Spleen (tissue), 11 donors: ENCODE results near the gene SHF. TPM values are rescaled to one million over a fixed set of nuclear protein-coding genes. Genes with fewer than 3 reads are reported as not detected.
A peak's percentile ranks its signal among the peaks of the same experiment; 100 is the strongest.

Experiments
- DNase-seq: peaks from one replicate; pipeline ENCODE4 v3.0.0-alpha.2; 2020
- H3K27ac ChIP-seq, 8 donors: fragments of 200-600 bp; sonication (generic) in 7 of 8; 1 replicate in 4 of 8; 2 replicates in 4 of 8; pipeline versions ENCODE4 v1.5.0 to v1.8.0; 2016 to 2021; ENCODE audit warnings: inconsistent platforms in 4 of 8, mild to moderate bottlenecking in 4 of 8, moderate library complexity in 1 of 8
- H3K27me3 ChIP-seq, 7 donors: fragments of 200-600 bp; sonication (generic) in 6 of 7; replicated peaks in 1 of 7; 1 replicate in 4 of 7; 2 replicates in 3 of 7; pipeline versions ENCODE4 v1.5.0 to v1.8.0; 2016 to 2021; ENCODE audit warnings: inconsistent platforms in 3 of 7, mild to moderate bottlenecking in 1 of 7
- H3K36me3 ChIP-seq, 6 donors: fragments of 200-600 bp; sonication (generic) in 5 of 6; 1 replicate in 4 of 6; 2 replicates in 2 of 6; pipeline versions ENCODE4 v1.5.0 to v1.8.0; 2016 to 2021; ENCODE audit warnings: inconsistent platforms in 2 of 6
- H3K4me1 ChIP-seq, 6 donors: fragments of 200-600 bp; sonication (generic) in 5 of 6; 1 replicate in 3 of 6; 2 replicates in 3 of 6; pipeline versions ENCODE4 v1.5.0 to v1.8.0; 2016 to 2021; ENCODE audit warnings: inconsistent platforms in 3 of 6
- H3K4me3 ChIP-seq, 8 donors: fragments of 200-600 bp; sonication (generic) in 7 of 8; 1 replicate in 4 of 8; 2 replicates in 4 of 8; pipeline versions ENCODE4 v1.5.0 to v1.8.0; 2016 to 2021; ENCODE audit warnings: inconsistent platforms in 4 of 8, mild to moderate bottlenecking in 4 of 8, moderate library complexity in 2 of 8
- H3K9me3 ChIP-seq, 8 donors: fragments of 200-600 bp; sonication (generic) in 7 of 8; 1 replicate in 4 of 8; 2 replicates in 4 of 8; pipeline versions ENCODE4 v1.5.0 to v1.8.0; 2016 to 2021; ENCODE audit warnings: inconsistent platforms in 4 of 8
- POLR2A ChIP-seq, 3 donors: fragments of 450-650 bp; IDR thresholded peaks; one replicate each; pipeline ENCODE4 v1.5.1; 2017; ENCODE audit warnings: antibody characterized with exemption in 3 of 3, mild to moderate bottlenecking in 1 of 3
- POLR2AphosphoS5 ChIP-seq, 3 donors: sonication (generic); formaldehyde crosslinking; IDR thresholded peaks; one replicate each; pipeline ENCODE4 v1.5.1; 2017; ENCODE audit warnings: antibody characterized with exemption in 3 of 3
- WGBS, 5 donors: extraction: QIAGEN DNeasy Blood & Tissue Kit in 3 of 5; methylation state at CpG; one replicate each; pipeline versions ENCODE4 v1.1.5 to v1.1.7; 2013 to 2018; 5-methylcytosine and 5-hydroxymethylcytosine counted together
- intact Hi-C: fragments of 100-400 bp; cut with DNase I; formaldehyde crosslinking; loops from one replicate; pipeline ENCODE4 v1.15.0; 2023; ENCODE audit warnings: low total_unique reads
- polyA plus RNA-seq, 3 donors: library from polyadenylated mRNA; stranded (reverse); fragments of 200-250 nt; gene quantifications; one replicate each; pipeline ENCODE4 v1.2.1, GENCODE V29; 2013
- total RNA-seq, 7 donors: library from RNA; depleted of rRNA in 3 of 7; stranded (reverse); fragments of >200 nt in 3 of 7; fragmentation: NEBNext Ultra II Directional in 4 of 7; extraction: Animal tissue kit (Norgen Biotek cat#: 25700) in 4 of 7; gene quantifications; one replicate each; pipeline versions ENCODE4 v1.1.0 to v1.2.1, GENCODE V29; 2016 to 2021
- TF ChIP-seq, protein P1 (sequence below), 11 experiments: fragments of 200-600 bp in 7 of 11; fragments of 450-650 bp in 4 of 11; sonication (generic) in 4 of 11; IDR thresholded peaks in 8 of 11; conservative IDR thresholded peaks in 3 of 11; 1 replicate in 7 of 11; 2 replicates in 4 of 11; pipeline versions ENCODE4 v1.4.0 to v1.8.0; 2016 to 2021; ENCODE audit warnings: antibody characterized with exemption in 11 of 11, inconsistent platforms in 4 of 11, mild to moderate bottlenecking in 1 of 11
- donor health status: healthy with polysubstance abuse.
- donor health status: DM: no; HTN: no; CAD: no; lungs with moderate emphysema.
- donor health status: DM: no; HTN: no; CAD: no.
- donor health status: Bipolar disorder and iron deficiency.
- donor health status: healthy.
- donor health status: DM: no; HTN: no; CAD: no.
- donor health status: DM: yes; HTN: yes; CAD: no.

Gene SHF
- total and polyA plus RNA-seq, 10 donors = 1.9 to 8.8 (median 5.7) TPM

DNA sequence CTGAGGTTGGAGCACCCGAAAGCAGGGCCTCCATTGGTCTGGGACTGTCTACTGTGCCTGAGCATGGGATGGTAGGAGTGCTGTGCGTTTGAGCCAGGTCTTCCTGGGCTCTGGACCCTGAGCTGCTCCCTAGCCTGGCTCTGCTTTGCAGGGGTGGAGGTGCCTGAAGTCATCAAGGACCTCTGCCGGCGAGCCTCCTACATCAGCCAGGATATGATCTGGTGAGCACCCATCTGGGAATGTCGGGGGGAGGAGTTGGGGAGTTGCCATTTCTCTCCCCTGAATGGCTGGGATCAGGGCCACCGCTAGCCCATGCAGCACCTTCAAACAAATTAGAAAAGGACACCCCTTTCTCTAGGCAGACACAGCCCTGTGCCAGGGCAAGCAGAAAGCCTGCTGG lies 37.3 kb downstream of the SHF start:
- H3K27ac ChIP-seq = no peak overlapping the region
- no peaks in the 10 kb centered on the region for H3K4me1 ChIP-seq
- TF ChIP-seq, protein P1, sequence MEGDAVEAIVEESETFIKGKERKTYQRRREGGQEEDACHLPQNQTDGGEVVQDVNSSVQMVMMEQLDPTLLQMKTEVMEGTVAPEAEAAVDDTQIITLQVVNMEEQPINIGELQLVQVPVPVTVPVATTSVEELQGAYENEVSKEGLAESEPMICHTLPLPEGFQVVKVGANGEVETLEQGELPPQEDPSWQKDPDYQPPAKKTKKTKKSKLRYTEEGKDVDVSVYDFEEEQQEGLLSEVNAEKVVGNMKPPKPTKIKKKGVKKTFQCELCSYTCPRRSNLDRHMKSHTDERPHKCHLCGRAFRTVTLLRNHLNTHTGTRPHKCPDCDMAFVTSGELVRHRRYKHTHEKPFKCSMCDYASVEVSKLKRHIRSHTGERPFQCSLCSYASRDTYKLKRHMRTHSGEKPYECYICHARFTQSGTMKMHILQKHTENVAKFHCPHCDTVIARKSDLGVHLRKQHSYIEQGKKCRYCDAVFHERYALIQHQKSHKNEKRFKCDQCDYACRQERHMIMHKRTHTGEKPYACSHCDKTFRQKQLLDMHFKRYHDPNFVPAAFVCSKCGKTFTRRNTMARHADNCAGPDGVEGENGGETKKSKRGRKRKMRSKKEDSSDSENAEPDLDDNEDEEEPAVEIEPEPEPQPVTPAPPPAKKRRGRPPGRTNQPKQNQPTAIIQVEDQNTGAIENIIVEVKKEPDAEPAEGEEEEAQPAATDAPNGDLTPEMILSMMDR (IDR thresholded peaks at IDR 0.05 in 8 of 11, conservative IDR thresholded peaks at IDR 0.05 in 3 of 11) = no peak
- TF ChIP-seq POLR2AphosphoS5 (IDR thresholded peaks at IDR 0.05) (no peak), POLR2A (IDR thresholded peaks at IDR 0.05) (no peak)
- intact Hi-C loops = no loop called here
- DNase-seq = no peak
- H3K27me3 ChIP-seq = no peaks in the 10 kb centered on the region
- H3K4me3 ChIP-seq = no peak overlapping the region
- peaks cover 0 to 23% (median 4%) of the 10 kb centered on the region in 6 donors for H3K36me3 ChIP-seq
- H3K9me3 ChIP-seq = no peaks in the 10 kb centered on the region
- WGBS, 5 donors = 81 to 91% (median 84%) methylated on average over 5 to 6 of the region's 6 CpGs

DNA sequence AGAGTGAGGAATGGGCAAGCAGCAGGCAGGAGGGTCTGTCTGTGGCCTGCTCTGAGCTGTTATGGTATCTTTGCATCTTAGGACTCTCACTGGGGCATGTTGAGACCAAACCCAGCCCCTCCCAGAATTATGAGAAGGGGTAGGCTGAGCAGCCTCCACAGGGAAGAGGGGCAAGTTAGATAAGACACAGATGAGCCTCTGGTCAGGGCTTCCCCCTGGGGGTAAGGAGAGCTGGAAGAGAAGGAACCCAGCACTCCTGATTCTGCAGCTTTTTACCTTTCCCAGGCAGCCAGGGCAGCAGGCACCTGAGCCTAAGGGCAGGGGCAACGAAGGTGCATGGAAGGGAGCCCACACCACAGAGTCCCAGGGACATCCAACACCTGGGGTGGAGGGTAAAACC lies 38.7 kb downstream of the SHF start:
- Histone ChIP-seq H3K27ac (no peak overlapping the region), H3K4me3 (no peak overlapping the region), H3K4me1 (no peaks in the 10 kb centered on the region), H3K9me3 (no peaks in the 10 kb centered on the region), H3K27me3 (no peaks in the 10 kb centered on the region), H3K36me3 (peaks cover 0 to 23% (median 4%) of the 10 kb centered on the region in 6 donors)
- intact Hi-C loops = no loop called here
- 82 to 100% (median 92%) methylated on average over 1 of the region's 1 CpG for WGBS, 5 donors
- DNase-seq = no peak
- no peak for TF ChIP-seq POLR2A (IDR thresholded peaks at IDR 0.05)
- no peak for TF ChIP-seq POLR2AphosphoS5 (IDR thresholded peaks at IDR 0.05)
- TF ChIP-seq, protein P1 (IDR thresholded peaks at IDR 0.05 in 8 of 11, conservative IDR thresholded peaks at IDR 0.05 in 3 of 11) = no peak

DNA sequence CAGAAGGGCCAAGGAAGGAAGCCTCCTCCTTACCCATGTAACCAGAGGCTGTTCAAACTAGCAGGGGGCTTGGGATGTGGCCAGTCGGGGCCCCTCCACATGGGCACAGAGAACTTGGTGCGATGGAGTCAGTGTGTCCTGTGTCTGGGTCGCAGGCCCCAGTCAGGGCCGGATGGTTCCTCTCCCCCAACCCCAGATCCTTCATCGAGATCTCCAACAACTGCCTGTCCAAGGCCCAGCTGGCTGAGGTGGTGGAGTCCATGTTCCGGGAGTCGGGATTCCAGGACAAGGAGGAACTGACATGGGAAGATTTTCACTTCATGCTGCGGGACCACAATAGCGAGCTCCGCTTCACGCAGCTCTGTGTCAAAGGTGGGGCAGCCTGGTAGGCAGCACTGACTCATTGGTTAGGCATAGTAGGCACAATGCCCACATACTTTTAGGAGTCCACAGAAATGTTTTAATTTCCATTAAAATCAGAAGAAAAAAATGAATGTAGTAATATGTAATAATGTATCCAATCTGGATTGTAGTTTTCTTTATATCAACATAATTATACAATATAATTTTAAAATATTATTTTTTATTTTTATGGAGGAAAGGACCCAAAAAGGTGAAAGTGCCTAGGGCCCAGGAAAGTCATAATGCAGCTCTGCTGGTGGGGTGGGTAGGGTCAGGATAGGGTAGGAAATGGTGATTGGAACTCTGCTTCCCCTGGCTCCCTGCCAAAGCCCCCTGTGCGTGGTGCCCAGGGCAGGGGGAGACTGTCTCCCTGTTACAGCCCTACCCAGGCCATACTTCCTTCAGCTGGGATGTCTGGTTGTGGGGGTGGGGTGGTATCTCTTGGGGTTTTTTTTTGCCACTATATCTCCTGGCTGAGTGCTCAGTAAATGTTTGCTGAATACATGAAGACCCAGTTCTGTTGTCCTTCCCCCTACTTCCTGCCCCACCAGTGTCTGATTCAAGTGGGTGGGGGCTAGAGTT lies 39.4 kb downstream of the SHF start:
- H3K4me3 ChIP-seq = no peak overlapping the region
- WGBS, 5 donors = 84 to 89% (median 87%) methylated on average over 10 to 12 of the region's 12 CpGs
- H3K4me1 ChIP-seq = no peaks in the 10 kb centered on the region
- intact Hi-C loops = no loop called here
- TF ChIP-seq, protein P1 (IDR thresholded peaks at IDR 0.05 in 8 of 11, conservative IDR thresholded peaks at IDR 0.05 in 3 of 11) = no peak
- TF ChIP-seq POLR2A (IDR thresholded peaks at IDR 0.05) (no peak), POLR2AphosphoS5 (IDR thresholded peaks at IDR 0.05) (no peak)
- H3K27ac ChIP-seq = no peak overlapping the region
- H3K9me3 ChIP-seq = no peaks in the 10 kb centered on the region
- peak; percentile 33 for DNase-seq
- peaks cover 0 to under 1% (median 0%) of the 10 kb centered on the region in 7 donors for H3K27me3 ChIP-seq
- peaks cover 0 to 23% (median 4%) of the 10 kb centered on the region in 6 donors for H3K36me3 ChIP-seq

DNA sequence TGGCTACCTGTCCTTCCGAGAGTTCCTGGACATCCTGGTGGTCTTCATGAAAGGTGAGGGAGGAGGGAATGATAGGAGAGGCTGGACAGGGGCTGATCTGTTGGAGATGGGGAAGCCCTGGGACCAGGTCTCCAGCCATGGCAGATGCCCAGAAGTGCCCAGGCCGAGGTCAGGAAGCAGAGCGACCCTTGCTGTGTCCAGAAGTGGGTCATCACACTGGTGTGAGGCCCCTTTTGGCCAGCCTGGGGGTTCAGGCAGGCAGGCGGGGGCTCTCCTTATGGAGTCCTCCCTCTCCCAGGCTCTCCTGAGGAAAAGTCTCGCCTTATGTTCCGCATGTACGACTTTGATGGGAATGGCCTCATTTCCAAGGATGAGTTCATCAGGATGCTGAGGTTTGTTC lies 40.2 kb downstream of the SHF start:
- Histone ChIP-seq H3K27me3 (peaks cover 0 to 6% (median 0%) of the 10 kb centered on the region in 7 donors), H3K27ac (no peak overlapping the region), H3K36me3 (peaks cover 0 to 20% (median 4%) of the 10 kb centered on the region in 6 donors), H3K4me3 (no peak overlapping the region), H3K4me1 (no peaks in the 10 kb centered on the region), H3K9me3 (no peaks in the 10 kb centered on the region)
- DNase-seq = peak; percentile 63
- WGBS, 5 donors = 88 to 98% (median 95%) methylated on average over 7 of the region's 7 CpGs
- intact Hi-C loops = no loop called here
- no peak for TF ChIP-seq POLR2AphosphoS5 (IDR thresholded peaks at IDR 0.05)
- TF ChIP-seq POLR2A (IDR thresholded peaks at IDR 0.05) = no peak
- TF ChIP-seq, protein P1 (IDR thresholded peaks at IDR 0.05 in 8 of 11, conservative IDR thresholded peaks at IDR 0.05 in 3 of 11) = no peak
